Right ventricle myocardium inferior (tissue), 1 donor: ENCODE data around the gene COL7A1. TPM values are rescaled to one million over a fixed set of nuclear protein-coding genes. Genes with fewer than 3 reads are reported as not detected.
A peak's percentile ranks its signal among the peaks of the same experiment; 100 is the strongest.

ENCODE experiments used
- ATAC-seq: fragments of 200-7000 bp; cut with Tn5 transposase; one replicate; pipeline ENCODE4 v1.9.1; 2020; ENCODE audit warnings: mild to moderate bottlenecking, moderate library complexity
- DNase-seq: peaks from one replicate; pipeline ENCODE4 v3.0.0; 2021; ENCODE audit errors: missing footprints
- intact Hi-C: fragments of 100-400 bp; cut with DNase I; formaldehyde crosslinking; loops from one replicate; pipeline ENCODE4 v1.11.0; 2022
- total RNA-seq: library from RNA; stranded (reverse); fragmentation: NEBNext Ultra II Directional; extraction: Animal tissue kit (Norgen Biotek cat#: 25700); gene quantifications from one replicate; pipeline ENCODE4 v1.2.1, GENCODE V29; 2021
- donor health status: DM: no; HTN: yes; CAD: no; lungs with severe emphysema.

COL7A1 gene
- total RNA-seq, 1 donor from 2014 or later, result 14.9 TPM

DNA sequence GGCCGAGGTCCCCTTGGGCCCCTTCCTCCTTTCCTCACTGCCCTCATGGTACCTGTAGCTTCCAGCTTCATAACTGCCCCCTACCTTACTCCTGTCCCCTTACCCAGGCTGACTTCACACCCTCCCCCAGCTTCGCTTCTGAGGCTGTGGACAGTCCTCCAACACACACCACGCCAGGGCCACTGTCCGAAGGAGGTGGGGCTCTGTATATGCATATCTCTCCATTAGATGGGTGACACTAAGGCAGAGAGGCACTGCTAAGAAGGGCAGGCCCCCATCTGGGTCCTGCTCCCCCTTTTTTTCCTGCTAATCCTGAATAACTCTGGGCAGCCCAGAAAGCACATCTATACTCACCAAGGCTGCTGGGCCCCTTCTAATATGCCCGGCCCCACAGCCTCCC is 1.0 kb upstream of the COL7A1 start:
- intact Hi-C loops, result no loop called here
- no peak for ATAC-seq
- DNase-seq, result peak; percentile 32

DNA sequence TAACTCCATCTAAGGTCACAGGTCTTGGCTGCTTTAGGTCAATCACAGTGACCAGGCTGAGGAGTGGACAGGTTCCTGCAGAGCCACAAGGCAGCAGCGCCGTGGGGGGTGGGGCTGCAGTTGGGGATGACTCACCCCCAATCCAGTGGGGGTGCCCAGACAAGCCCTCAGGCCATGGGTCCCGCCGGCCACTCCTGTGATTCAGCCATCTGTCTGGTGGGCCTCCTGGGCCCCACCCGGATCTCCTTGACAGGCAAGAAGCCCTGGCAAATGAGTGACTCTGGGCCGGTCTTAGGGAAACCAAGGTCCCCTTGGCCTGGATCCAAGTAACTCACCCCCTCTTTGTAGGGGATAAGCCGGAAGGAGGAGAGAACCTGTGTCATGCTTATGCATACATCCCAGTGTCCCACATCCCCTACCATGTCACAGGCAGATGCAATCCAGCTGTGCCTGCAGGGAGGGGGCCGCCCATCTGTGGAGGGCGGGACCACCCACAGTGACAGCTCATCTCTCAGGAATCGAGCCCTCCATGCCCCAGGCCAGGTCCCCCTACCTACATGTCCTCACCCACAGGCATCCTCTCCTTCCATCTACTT is 495 bp upstream of the COL7A1 start:
- peak; percentile 63 for DNase-seq

DNA sequence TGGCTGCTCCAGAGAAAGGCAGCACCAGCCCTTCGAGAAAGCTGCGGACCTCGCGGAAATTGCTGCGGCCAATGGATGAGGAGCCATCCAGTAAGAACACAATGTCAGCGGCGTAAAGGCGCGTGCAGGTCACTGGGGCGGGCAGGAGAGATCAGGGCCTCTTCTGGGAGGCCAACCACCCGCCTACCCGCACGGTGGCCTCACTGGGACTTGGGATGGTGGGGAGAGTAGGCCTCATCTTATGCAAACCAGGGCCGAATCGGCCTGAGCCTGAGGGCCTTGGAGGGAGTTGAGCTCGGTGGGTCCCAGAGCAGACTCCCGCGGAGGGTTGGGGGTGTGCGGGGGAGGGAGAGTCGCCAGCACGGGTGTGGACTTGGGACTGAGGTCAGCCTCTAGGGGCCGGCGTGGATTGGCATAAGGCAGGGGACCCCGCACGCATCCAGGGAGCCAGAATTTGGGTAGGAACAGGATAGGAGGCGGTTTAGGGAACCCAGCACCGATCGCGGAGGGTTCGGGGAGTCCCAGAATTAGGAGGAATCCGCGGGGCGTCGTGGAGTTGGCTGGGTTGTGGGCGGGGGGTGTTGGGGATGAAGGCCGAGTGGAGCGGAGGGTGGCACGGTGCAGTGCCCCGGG is 596 bp downstream of the COL7A1 start:
- peak; percentile 20 for DNase-seq

More for the DNA sequence above, 495 bp upstream of the COL7A1 start:
- ATAC-seq, result no peak
- intact Hi-C loops, result no loop called here

DNA sequence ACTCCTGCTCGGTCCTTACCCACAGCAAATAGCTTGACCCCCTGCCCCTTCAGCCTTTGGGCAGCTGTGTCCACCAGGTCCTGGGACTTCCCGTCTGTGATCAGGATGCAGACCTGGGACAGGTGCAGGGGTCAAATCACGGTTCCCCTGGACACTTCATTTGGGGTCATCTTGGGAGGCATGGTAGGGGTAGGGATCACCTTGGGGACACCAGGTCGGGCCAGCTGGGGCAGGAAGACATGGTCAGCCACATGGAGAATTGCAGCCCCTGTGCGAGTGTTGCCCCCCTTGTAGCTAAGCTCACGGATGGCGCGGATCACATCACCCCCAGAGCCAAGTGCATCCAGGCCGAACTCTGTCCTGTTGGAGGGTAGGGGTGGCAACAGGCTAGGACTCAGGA is 1.8 kb downstream of the COL7A1 start:
- intact Hi-C loops, result no loop called here
- DNase-seq (peak; percentile 31), ATAC-seq (no peak)

More for the DNA sequence above, 596 bp downstream of the COL7A1 start:
- no peak for ATAC-seq
- intact Hi-C loops, result no loop called here

DNA sequence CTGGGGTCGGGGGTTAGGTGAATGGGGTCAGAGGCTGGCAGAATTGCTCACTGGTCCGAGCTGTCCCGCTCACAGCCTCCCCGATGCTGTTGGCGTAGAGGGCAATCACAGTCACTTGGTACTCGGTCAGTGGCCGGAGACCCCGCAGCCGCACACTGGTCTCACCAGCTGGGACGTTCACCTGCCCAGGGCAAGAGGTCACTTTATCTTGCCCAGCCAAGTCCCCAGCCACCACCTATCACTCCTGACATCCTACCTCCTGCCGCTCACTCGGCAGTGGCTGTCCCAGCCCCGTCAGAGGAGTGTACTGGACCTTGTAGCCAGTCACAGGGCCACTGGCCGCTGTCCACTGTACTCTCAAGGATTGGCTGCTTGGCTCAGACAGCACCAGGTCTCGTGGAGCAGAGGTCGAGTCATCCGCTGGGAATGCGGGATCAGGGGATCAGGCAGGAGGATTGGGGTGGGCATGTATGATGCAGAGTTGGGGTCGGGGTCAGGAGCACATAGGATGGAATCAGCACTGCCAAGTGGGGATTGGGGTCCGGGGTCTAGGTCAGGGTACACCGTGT is 2.5 kb downstream of the COL7A1 start:
- intact Hi-C loops, result no loop called here
- ATAC-seq (no peak), DNase-seq (peak; percentile 54)

DNA sequence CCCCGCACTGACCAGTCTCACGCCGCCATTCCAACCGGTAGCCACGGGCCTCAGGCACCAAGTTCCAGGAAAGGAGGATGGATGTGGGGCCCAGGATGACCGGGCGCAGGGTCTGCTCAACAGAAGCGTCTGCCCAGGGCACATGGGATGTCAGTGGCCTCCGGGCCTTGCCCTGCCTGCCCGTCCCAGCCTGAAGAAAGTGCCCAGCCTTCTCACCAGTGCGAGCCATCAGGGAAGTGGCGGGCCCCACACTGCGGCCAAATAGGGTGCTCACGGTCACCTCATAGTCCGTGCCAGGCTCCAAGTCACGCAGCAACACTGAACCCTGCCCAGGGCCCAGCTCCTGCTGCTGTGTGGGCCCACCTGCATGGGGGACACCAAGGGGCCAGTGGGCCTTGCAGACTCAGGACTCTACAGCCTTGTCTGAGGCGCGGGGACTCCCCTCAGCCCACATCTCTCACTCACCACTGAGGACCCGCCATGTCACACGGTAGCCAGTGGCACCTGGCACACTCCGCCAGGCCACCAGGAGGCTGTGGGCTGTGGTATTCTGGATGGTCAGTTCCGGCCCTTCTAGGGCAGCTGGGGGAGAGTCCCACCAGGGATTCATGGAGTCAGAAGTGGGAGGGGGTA is 3.1 kb downstream of the COL7A1 start:
- peak; percentile 47 for DNase-seq
- intact Hi-C loops, result no loop called here
- no peak for ATAC-seq

DNA sequence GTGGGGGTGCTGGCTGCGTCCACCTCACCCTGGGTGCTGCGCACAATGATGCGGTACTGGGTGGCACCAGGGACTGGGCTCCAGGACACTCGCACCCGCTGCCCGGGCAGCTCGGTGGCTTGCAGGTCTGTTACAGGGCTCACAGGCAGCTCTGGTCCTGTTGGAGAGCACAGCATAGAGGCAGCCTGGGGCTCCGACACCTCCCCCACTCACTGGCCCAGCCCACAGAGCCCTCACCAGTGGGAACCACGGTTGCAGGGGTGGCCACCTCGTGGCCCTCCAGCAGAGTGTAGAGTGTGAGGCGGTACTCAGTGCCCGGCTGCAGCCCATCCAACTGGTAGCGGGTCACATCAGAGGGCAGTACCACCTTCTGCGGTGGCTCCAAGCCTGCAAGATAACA is 3.7 kb downstream of the COL7A1 start:
- intact Hi-C loops, result no loop called here
- peak; percentile 54 for DNase-seq
- no peak for ATAC-seq

DNA sequence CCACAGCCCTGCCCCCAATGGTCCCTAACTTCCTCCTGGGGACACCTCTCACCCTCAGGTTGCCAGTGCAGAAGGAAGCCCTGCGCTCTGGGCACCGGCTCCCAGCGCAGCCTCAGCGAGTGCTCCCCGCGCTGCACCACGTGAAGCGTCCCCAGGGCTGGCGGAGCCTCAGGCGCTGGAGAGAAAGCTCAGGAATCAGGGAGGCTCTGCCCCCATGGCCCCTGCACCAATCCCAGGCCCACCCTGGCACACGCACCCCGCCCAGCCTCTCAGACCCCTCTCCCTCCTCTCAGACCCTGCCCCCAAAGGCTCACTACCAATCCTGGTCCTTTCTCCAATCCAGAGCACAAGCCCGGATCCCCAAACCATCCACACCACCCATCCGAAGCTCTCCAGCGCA is 6.9 kb downstream of the COL7A1 start:
- DNase-seq (no peak), ATAC-seq (no peak)
- intact Hi-C loops, result no loop called here

DNA sequence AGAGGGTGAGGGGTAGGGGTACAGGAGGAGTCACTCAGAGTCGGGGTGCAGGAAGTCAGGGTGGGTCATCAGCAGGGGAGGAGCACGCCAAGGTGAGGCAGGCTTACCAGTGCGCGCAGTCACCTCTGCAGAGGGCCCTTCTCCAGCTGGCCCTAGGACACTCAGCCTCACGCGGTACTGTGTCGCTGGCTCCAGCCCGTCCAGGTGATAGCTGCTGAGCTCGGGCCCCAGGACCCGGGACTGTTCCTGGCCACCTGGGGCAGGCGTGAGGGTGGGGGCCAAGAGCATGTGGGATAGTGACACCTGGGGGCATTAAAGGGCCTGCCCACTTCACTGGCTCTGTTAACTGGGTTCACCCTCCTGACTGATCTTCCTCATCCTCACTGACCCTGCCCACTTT is 7.4 kb downstream of the COL7A1 start:
- intact Hi-C loops, result no loop called here

DNA sequence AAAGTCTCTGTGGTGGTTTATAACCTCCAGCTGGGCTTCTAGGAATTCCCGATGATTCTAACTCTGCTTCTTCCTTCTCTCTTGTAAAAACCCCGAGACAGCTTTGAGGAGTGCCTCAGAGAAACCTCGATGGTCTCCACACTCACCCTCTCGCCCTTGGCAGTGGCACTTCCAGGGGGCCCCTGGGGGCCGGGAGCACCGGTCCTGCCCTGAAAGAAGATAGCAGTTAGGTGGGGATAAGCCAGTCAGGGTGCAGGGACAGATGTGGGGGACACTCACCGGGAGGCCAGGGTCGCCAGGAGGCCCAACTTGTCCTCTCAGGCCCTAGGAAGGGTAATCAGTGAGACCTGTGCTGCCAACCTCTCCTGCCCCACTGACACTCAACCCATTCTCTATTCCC is 9.7 kb downstream of the COL7A1 start:
- ATAC-seq (no peak), DNase-seq (no peak)
- intact Hi-C loops, result no loop called here

More for the DNA sequence above, 7.4 kb downstream of the COL7A1 start:
- DNase-seq, result no peak
- ATAC-seq, result no peak

DNA sequence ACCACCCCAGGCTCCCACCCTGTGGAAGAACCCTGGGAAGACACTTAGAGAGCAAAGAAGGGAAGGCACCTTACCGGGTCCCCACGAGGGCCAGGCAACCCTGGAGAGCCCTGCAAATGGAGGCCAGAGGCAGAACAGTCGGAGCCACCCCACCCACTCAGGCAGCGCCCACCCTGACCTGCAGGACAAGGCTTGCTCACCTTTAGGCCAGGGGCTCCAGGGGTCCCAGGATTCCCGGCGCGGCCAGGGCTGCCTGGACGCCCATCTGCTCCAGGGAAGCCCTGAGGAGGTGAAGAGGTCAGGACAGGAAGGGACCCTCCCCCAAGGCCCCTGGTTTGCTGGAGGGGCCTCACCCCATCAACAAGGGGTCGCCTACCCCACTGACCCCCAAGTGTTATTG is 10.3 kb downstream of the COL7A1 start:
- ATAC-seq, result no peak
- intact Hi-C loops, result no loop called here
- no peak for DNase-seq

DNA sequence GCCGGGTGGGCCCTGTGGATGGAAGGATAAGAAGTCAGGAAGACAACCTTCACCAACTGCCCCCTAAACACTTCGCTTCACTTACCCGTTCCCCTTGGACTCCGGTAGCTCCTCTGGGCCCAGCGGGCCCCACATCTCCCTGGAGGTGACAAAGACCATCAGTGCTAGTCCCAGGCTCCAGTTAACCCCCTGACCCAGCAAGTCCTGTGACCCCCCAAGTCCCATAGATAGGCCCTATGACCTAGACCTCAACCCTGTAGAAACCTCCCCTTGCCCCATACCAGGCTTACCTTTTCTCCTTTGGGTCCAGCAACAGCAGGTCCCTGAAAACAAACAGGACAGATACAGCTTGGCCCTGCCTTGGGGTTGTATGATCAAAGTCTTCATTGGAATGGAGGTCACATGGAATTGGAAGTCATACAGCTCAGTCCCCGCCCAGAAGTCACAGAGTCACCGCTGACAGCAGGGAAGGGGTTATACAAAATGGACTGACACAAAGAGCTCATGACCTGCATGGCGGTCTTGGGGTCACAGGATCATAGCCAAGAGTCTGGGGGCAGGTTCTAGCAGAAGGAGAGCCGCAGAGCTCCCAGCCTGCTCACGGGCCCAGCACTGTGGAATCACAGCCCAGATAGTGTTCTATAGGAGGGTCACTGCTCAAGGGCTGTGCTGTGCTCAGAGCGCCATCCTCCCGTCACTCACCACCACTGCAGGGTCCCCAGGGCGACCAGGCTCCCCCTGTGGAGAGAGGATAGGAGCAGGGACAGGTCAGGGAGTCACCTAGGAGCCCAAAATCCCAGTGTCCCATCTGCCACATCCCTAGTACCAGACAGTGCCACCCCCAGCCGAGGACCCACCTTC is 13.3 kb downstream of the COL7A1 start:
- ATAC-seq (no peak), DNase-seq (no peak)
- intact Hi-C loops, result no loop called here

DNA sequence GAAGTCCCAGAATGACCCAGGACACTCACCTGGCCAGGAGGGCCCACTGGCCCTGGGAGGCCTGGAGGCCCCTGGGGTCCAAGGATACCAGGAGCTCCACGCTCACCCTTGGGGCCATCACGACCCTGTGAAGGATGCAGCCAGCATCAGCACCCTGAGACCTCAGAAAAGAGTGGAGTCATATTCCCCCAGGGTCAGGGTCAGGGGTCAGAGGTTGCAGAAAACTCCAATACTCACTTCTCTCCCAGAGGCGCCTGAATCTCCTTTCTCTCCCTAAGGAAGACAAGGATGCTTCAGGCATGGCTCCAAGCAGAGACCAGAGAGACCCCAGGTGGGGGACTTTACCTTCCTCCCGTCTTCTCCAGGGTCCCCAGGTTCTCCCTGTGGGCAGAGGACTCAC is 18.5 kb downstream of the COL7A1 start:
- ATAC-seq, result no peak
- intact Hi-C loops, result no loop called here
- DNase-seq, result no peak

DNA sequence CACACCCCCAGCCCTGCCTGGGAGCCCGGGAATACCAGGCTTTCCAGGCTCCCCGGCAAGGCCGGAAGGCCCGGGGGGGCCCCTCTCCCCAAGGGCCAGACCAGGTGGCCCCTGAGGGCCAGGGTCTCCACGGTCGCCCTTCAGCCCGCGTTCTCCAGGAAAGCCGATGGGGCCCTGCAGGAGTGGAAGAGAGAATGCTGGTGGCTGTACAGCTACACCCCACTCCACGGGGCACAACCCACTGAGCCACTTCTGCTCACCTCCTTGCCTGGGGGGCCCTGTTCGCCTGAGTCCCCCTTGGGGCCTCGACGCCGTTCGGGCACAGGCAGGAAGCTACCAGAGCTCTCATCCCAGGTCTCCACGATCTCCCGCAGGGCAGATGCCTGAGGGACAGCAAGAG is 19.8 kb downstream of the COL7A1 start:
- DNase-seq, result no peak
- ATAC-seq, result no peak
- intact Hi-C loops, result no loop called here

DNA sequence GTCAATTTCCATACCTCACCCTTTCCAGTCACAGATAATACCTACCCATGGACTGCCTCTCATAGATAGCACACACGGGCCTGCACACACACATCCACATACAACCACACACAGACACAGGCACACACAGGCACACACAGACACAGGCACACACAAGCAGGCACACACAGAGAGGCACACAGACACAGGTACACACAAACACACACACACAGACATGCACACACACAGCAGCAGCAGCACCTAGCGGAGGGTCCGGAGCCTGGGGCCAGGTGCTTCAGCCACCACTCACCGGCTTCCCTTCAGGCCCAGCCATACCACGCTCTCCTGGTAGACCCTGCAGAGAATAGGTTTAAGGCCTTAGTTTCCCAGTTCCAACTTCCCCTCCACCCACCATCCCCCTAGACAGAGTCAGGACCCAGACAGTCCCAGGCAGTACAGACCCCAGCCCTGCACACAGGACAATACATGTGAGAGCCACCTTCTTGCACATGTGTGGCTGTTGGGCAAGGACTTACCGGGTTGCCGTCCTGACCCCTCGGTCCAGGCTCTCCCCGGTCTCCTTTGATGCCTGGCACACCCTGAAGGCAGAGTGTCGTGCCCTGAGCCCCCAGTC is 21.1 kb downstream of the COL7A1 start:
- intact Hi-C loops, result no loop called here

DNA sequence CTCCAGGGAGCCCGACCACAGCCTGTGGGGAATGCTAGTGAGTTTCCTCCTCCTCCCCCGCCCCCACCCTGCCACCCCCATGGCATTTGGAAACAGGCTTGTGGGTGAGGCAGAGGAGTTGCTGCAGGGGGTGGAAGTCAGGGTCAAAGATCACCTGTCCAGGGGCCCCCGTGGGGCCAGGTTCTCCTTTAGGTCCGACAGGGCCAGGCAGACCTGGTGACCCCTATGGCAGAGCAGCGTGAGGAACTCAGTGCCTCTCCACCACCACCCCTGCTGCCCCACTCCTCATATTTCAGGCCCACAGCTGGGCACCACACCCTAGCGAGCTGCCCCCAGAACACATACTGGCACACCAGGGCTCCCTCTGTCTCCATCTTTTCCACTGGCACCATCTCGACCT is 22.6 kb downstream of the COL7A1 start:
- DNase-seq, result no peak
- no peak for ATAC-seq
- intact Hi-C loops, result no loop called here

More for the DNA sequence above, 21.1 kb downstream of the COL7A1 start:
- DNase-seq (no peak), ATAC-seq (no peak)

DNA sequence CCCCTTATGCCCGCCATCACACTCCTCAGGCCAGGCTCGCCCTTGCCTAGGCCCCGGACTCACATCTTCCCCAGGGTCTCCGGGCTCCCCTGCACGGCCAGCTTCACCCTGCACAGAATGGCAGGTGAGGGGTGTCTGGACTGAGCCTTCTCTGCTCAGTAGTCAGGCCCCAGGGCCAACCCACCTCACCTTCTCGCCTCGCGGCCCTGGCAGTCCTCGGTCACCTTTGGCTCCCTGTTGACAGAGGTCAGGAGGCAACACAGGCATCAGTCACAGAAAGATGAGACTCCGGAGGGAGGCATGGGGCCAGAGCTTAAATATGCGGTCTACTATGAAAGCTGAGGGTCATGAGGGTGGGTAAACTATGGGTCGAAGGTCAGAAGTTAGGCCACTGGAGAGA is 23.2 kb downstream of the COL7A1 start:
- DNase-seq (no peak), ATAC-seq (no peak)
- intact Hi-C loops, result no loop called here

DNA sequence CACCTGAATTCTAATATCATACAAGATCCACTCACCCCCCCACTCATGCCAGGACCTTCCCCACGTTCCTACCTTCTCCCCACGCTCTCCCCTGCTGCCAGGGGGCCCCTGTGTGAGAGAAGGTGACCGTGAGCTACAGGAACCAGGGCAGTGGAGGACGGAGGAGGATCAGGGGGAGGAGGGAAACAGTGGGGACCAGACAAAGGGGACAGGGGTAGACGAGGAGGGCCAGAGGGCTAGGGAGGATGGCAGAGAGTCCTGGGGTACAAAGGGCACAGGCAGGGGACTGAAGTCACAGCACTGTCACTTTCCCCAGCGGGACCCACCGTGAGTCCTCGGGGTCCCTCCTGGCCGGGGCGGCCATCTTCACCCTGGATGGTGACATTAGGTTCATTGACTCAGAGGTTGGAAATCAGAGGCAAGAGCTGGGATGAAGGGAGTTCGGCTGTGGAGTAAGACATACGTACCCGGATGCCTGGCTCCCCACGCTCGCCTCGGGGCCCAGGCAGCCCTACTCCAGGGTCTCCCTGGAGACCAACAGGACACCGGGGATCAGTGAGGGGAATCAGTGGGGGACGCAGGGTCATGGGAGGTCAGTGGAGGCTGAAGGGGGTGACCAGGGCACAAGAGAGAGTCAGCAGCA is 25.2 kb downstream of the COL7A1 start:
- DNase-seq (no peak), ATAC-seq (no peak)
- intact Hi-C loops, result no loop called here
